Measurements from ENCODE around the gene KCNA3.

KCNA3 gene

GRCh38 chr1:110674337-110675059, at the start of gene KCNA3:
Gene KCNA3, minus strand, starts transcription at chr1:110674940. Its CDS starts 131 bp downstream, at chr1:110674809.
- in situ Hi-C loops (cut with MboI; ENCODE audit: low sequenced_read_pairs) = no loop called here

DNA sequence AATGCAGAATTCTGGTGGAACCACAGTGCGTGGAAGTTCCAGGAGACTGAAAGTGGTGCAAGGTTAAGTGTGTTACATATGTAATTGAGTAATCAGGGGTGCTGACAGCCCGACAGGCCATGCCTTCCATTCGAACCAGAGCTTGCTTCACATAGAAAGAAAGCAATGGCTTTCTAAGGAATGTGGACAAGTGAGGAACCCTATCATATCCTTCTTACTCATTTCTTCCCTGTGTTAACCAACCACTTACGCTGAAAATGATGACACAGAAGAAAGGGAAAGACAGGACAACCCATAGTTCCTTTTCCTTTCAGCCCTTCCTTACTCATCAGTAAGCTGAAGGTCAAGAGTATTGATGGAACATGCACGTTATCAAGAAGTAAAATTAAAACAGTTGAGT, 48.1 kb upstream of the KCNA3 start:
- in situ Hi-C loops (cut with MboI; ENCODE audit: low sequenced_read_pairs) = no loop called here

DNA sequence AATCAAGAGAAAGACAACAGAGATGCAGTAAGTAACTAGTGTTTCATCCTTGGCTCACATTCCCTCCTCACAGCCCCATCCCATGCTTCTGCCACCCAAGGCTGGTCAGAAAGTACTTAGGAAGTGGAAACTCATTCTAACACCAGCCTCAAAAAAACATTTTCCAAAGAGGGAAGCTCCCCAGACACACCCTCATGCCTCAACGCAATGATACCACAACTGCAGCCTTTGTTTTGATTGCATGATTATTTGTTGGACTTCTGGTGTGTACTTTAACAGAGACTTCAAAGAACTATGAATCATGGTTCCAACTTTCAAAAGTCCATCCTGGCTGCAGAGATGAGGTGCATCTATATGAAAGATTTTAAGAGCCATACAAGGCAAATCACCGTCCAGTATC, 45.2 kb upstream of the KCNA3 start:
- in situ Hi-C loops (cut with MboI; ENCODE audit: low sequenced_read_pairs) = no loop called here

DNA sequence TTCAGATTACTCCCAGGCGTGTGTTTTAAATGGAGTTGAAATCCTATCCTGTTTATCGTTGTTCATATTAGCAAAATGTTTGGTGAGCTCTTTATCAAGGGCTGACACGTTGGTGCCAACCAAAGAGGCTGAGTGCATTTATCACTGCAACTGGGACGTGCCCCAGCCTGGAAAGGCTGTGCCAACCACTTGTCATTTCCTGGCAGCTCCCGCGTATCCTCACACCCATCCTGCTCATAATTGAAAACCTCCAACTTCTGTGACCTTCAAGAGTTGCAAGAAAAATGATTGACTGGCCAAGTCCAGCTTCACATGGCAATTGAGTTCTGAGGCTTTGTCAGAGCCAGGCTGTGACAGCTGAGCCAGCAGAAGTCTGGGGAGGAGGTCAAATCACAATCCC, 43.7 kb upstream of the KCNA3 start:
- in situ Hi-C loops (cut with MboI; ENCODE audit: low sequenced_read_pairs) = no loop called here

DNA sequence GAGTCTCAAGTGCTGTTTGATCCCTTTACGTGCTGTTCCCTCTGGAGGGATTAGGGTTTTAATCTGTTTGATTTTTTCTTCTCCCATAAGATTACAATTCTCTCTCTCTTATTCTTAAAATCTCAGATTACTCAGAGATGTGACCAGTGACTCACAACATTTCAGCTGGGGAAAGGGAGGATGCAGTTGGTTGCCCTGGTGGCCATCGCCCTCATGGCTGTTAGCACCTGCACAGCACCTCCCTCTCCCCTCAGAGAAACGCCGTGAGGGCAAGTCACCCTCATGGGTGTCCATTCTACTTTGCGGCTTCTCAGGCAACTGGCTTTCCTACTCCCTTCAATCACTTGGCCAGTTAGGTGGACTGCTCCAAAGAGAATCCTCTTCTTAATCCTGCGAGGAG, 42.4 kb upstream of the KCNA3 start:
- in situ Hi-C loops (cut with MboI; ENCODE audit: low sequenced_read_pairs) = no loop called here

GRCh38 chr1:110714374-110714995, 39.7 kb upstream of the KCNA3 start:
- in situ Hi-C loops (cut with MboI; ENCODE audit: low sequenced_read_pairs) = no loop called here

- in situ Hi-C loops (cut with MboI; ENCODE audit: low sequenced_read_pairs) = no loop called here
These were observed 38.5 kb upstream of the KCNA3 start for GRCh38 chr1:110713221-110713620.

DNA sequence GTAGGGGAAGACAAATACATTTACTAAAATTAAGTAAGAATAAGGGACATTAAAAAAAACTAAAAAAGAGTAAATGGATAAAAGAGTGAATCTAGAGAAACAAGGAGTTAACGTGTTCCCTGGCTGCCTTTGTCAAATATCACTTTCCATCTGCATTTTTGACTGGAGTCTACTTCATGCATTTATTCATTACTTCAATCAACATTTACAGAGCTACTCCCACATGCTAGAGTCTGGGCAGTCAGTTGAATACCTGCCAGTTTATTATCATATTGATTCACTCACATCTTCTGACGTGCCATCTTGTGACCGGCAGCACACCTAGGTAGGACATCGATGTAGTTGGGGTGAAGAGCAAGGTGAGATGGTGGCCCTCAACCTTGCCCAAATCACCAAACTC, 35.6 kb upstream of the KCNA3 start:
- in situ Hi-C loops (cut with MboI; ENCODE audit: low sequenced_read_pairs) = no loop called here

DNA sequence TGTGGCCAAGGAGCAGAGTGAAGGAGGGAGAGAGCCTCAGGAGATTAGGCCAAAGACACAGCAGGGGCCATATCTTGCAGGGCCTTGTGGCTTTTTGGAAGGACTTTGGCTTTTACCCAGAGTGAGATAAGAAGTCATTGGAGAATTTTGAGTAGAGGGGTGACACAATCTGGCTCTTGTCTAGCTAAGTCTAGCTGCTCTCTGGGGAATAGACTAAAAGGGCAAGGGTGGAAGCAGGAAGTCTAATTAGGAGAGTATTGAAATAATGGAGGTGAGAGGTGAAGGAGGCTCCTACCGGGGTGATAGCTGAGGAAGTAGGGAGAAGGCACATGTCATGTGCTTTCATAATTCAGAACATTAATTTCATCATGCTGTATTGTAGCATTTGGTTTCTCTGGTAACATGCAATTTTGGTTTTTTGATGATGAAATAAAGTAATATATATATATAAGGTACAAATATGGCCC, 34.3 kb upstream of the KCNA3 start:
- in situ Hi-C loops (cut with MboI; ENCODE audit: low sequenced_read_pairs) = no loop called here

- in situ Hi-C loops (cut with MboI; ENCODE audit: low sequenced_read_pairs) = no loop called here
These were observed 32.5 kb upstream of the KCNA3 start for GRCh38 chr1:110707232-110707631.

DNA sequence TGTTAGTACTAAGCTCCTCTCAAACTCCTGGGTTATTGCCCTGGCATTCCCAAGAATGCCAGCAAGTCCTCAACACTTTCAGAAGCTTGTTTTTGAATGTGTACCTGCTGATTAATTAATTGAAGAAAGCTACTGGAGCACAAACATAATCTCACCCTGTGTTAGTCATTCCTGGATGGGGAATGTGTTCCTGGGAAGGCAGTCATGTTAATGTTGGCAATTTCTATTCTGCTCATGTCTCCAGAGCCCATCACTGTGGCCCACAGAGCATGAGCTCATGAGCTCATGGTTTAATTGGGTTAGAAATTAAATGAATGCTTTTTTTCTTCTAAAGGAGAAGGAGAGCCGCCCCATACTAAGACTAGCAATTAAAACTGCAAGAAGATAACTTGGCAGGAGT, 31.9 kb upstream of the KCNA3 start:
- in situ Hi-C loops (cut with MboI; ENCODE audit: low sequenced_read_pairs) = no loop called here

DNA sequence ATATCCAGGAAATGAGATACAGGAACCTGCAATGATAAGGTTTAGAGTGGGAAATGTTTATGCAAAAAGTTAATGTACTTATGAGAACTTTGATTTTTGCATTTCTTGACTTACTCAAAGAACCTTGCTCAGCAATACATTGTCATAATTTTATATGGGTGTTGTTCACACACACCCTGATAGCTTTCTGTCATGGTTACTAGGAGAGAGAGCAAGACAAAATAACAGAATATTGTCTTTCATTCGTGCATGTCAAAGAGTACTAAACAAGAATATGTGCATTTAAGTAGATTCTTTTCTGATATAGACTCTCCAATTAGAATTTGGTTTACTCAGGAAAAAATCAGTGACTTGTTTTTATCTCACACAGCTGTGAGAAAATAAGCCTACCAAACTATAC, 27.5 kb upstream of the KCNA3 start:
- in situ Hi-C loops (cut with MboI; ENCODE audit: low sequenced_read_pairs) = no loop called here

DNA sequence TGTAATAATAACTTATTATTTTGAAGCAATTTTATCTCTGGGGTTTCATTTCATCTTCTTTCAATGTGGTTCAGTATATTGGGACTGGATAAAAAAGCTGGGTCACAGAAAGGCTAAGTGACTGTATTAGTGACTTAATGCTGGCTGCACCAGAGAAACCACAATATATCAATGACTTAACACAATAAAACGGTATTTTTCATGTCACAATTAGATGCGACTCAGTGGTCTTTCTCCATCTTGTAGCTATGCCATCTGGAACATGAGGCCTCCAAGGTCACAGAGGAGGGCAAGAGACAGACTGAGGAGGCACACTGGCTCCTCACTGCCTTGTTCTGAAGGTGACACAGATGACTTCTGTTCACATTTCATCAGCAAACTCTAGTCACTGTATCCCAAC, 26.0 kb upstream of the KCNA3 start:
- in situ Hi-C loops (cut with MboI; ENCODE audit: low sequenced_read_pairs) = no loop called here

DNA sequence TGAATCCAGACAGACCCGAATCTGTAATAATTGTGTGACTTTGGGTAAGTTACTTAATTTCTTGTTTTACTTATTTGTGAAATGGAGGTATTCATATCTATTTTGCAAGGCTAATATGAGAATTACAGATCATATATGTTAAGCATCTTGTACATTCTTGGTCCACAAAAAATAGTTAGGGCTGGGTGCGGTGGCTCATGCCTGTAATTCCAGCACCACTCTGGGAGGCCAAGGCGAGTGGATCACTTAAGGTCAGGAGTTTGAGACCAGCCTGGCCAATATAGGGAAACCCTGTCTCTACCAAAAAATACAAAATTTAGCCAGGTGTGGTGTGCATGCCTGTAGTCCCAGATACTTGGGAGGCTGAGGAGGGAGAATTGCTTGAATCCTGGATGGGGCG, 22.9 kb upstream of the KCNA3 start:
- in situ Hi-C loops (cut with MboI; ENCODE audit: low sequenced_read_pairs) = no loop called here

- in situ Hi-C loops (cut with MboI; ENCODE audit: low sequenced_read_pairs) = no loop called here
These were observed 22.1 kb upstream of the KCNA3 start for GRCh38 chr1:110696818-110697217.

DNA sequence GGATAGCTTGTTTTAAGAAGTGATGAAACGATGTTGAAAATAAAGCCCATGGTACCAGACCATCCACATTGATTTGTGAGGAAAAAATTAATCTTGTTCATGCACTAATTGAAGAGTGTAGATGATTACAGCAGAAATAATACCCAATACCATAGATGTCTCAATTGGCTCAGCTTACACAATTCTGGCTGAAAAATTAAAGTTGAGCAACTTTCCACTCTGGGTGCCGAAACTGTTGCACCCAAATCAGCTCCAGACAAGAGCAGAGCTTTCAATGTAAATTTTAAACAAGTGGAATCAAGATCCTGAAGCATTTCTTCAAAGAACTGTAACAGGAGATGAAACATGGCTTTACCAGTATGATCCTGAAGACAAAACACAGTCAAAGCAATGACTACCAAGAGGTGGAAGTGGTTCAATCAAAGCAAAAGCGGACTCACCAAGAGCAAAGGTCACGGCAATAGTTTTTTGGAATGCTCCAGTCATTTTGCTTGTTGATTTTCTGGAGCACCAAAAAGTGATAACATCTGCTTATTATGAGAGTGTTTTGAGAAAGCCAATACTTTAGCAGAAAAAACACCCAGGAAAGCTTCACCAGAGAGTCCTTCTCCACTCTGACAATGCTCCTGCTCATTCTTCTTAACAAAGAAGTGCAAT, 16.1 kb upstream of the KCNA3 start:
- in situ Hi-C loops (cut with MboI; ENCODE audit: low sequenced_read_pairs) = no loop called here

- in situ Hi-C loops (cut with MboI; ENCODE audit: low sequenced_read_pairs) = no loop called here
These were observed 15.1 kb upstream of the KCNA3 start for GRCh38 chr1:110689868-110690267.

DNA sequence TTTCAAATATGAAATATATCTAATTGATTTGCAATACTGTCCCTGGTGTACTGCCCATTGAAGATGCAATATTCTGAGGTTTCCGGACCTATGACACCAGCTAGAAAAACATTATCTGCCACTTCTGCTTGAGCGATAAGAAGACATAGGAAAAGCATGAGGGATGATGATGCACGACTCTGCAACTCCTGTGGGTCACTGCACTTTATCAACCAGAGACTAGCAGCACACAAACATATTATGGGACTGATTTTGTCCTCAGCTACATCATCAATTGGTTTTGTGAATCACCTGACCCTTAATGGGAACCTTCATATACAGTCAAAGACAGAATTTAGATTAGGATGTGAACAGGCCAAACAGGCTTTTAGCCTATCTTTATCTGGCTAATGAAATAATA, 13.8 kb upstream of the KCNA3 start:
- in situ Hi-C loops (cut with MboI; ENCODE audit: low sequenced_read_pairs) = no loop called here

GRCh38 chr1:110687250-110687649, 12.5 kb upstream of the KCNA3 start:
- in situ Hi-C loops (cut with MboI; ENCODE audit: low sequenced_read_pairs) = no loop called here

- in situ Hi-C loops (cut with MboI; ENCODE audit: low sequenced_read_pairs) = no loop called here
These were observed 11.4 kb upstream of the KCNA3 start for GRCh38 chr1:110686188-110686587.

- in situ Hi-C loops (cut with MboI; ENCODE audit: low sequenced_read_pairs) = no loop called here
These were observed 9.8 kb upstream of the KCNA3 start for GRCh38 chr1:110684491-110684890.

DNA sequence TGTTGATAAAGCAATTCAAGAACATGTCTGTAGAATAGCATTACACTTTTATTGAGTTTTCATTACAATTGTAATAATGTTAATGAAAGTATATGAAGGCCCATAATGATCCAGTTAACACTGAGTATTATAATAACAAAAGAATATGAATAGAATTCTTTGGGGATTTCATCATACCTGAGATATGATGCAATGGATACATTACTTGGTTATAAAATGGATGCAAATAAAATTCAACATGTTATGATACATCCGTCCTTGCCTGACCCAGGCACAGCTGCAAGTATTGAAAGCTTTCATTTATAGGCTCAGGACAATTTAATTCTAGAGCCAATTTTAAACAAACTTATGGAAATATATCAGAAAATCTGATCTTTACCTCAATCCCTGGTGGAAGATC, 8.2 kb upstream of the KCNA3 start:
- in situ Hi-C loops (cut with MboI; ENCODE audit: low sequenced_read_pairs) = no loop called here

Measured in HL-60/S4 treated with phorbol 12-myristate 13-acetate at 8.2 ng/mL for 4 days and 3 days (cell line).